Caco-2 (cell line): ENCODE results near the gene DIAPH3. TPM values are rescaled to one million over a fixed set of nuclear protein-coding genes. Genes with fewer than 3 reads are reported as not detected.

Source experiments
- BruUV-seq: library from RNA; stranded (reverse); fragments of 400-500 nt; replicated peaks from 2 replicates; lab custom pipeline; 2021; lab: Mats Ljungman, UMichigan
- CTCF ChIA-PET: fragments of 300-600 bp; sonication (Branson Sonifier 250); formaldehyde crosslinking; loops from one replicate; lab custom pipeline; 2022; ENCODE audit warnings: antibody characterized with exemption; lab: Charles Lee
- POLR2A ChIA-PET: fragments of 300-600 bp; sonication (Branson Sonifier 250); formaldehyde crosslinking; loops from one replicate; lab custom pipeline; 2022; ENCODE audit warnings: antibody characterized with exemption; lab: Charles Lee
- DNase-seq, 2 experiments: peaks; one replicate each; pipeline versions ENCODE4 v3.0.0 to v3.0.0-alpha.2; 2020 to 2022
- H3K27me3 ChIP-seq: replicated peaks from 2 replicates; pipeline ENCODE4 v1.6.0; 2011; ENCODE audit warnings: low read length; ENCODE audit not compliant: control insufficient read depth, insufficient read depth
- H3K36me3 ChIP-seq: 2 replicates; pipeline ENCODE4 v1.5.1; 2011; ENCODE audit warnings: low read length; ENCODE audit not compliant: control insufficient read depth, insufficient read depth
- H3K4me1 ChIP-seq: fragments of 250-450 bp; sonication (Bioruptor Pico); 2 replicates; pipeline ENCODE4 v1.5.1; 2020; ENCODE audit warnings: mild to moderate bottlenecking
- H3K4me3 ChIP-seq: 2 replicates; pipeline ENCODE4 v1.5.1; 2011; ENCODE audit warnings: low read depth, mild to moderate bottlenecking, control low read depth, low read length
- H3K9me3 ChIP-seq: fragments of 250-450 bp; sonication (Bioruptor Pico); 2 replicates; pipeline ENCODE4 v1.5.1; 2020; ENCODE audit warnings: mild to moderate bottlenecking, moderate library complexity
- H3K27ac Mint-ChIP-seq: one replicate; pipeline ENCODE4 v1.8.0; 2022; ENCODE audit warnings: mixed read lengths; ENCODE audit not compliant: unreplicated experiment
- H3K27me3 Mint-ChIP-seq: one replicate; pipeline ENCODE4 v1.8.0; 2022; ENCODE audit warnings: mixed read lengths; ENCODE audit not compliant: insufficient read depth, unreplicated experiment
- H3K36me3 Mint-ChIP-seq: one replicate; pipeline ENCODE4 v1.8.0; 2022; ENCODE audit warnings: mild to moderate bottlenecking, mixed read lengths; ENCODE audit not compliant: insufficient read depth, unreplicated experiment
- H3K4me1 Mint-ChIP-seq: one replicate; pipeline ENCODE4 v1.8.0; 2022; ENCODE audit warnings: low read depth, mixed read lengths; ENCODE audit not compliant: unreplicated experiment
- H3K4me3 Mint-ChIP-seq: one replicate; pipeline ENCODE4 v1.8.0; 2022; ENCODE audit warnings: mild to moderate bottlenecking, moderate library complexity, mixed read lengths; ENCODE audit not compliant: unreplicated experiment
- H3K9me3 Mint-ChIP-seq: one replicate; pipeline ENCODE4 v1.8.0; 2022; ENCODE audit warnings: mixed read lengths; ENCODE audit not compliant: unreplicated experiment
- CTCF ChIP-seq, 2 experiments: fragments of 200-600 bp in 1 of 2; IDR thresholded peaks; 1 replicate in 1 of 2; 2 replicates in 1 of 2; pipeline versions ENCODE4 v1.5.1 to v1.8.0; 2011 to 2022; ENCODE audit warnings: antibody characterized with exemption in 1 of 2, control low read depth in 1 of 2, inconsistent platforms in 1 of 2, low read depth in 1 of 2, low read length in 1 of 2, mild to moderate bottlenecking in 1 of 2, moderate library complexity in 1 of 2; ENCODE audit not compliant: insufficient read depth in 1 of 2, severe bottlenecking in 1 of 2, unreplicated experiment in 1 of 2
- intact Hi-C: fragments of 100-400 bp; cut with micrococcal nuclease; formaldehyde crosslinking; loops from one replicate; pipeline ENCODE4 v1.10.0; 2022; ENCODE audit not compliant: unreplicated experiment
- total RNA-seq: library from RNA; stranded (reverse); gene quantifications from 2 replicates; pipeline ENCODE4 v1.2.3, GENCODE V29; 2022

Gene DIAPH3
- total RNA-seq, 1 experiment from 2014 or later, result 60.6 TPM

- Mint-ChIP-seq H3K4me1 (peaks cover 12% of the 10 kb centered on the region), H3K27ac (no peak overlapping the region), H3K27me3 (no peaks in the 10 kb centered on the region), H3K9me3 (peaks cover 29% of the 10 kb centered on the region), H3K4me3 (no peak overlapping the region), H3K36me3 (peaks cover 71% of the 10 kb centered on the region)
- CTCF ChIA-PET, result no interaction called here
- Histone ChIP-seq H3K36me3 (no peaks in the 10 kb centered on the region), H3K4me1 (no peaks in the 10 kb centered on the region), H3K9me3 (peaks cover 8% of the 10 kb centered on the region; the same call in 1 of the 2 replicates), H3K27me3 (no peaks in the 10 kb centered on the region), H3K4me3 (no peak overlapping the region)
- no TSS peak for BruUV-seq
- POLR2A ChIA-PET, result no interaction called here
- TF ChIP-seq CTCF (IDR thresholded peaks at IDR 0.05; ENCODE audit: insufficient read depth in 1 of 2, low read depth in 1 of 2, low read length in 1 of 2, severe bottlenecking in 1 of 2, unreplicated experiment in 1 of 2), result no peak
- DNase-seq, result no peak
- intact Hi-C loops, result no loop called here
Observed at GRCh38 chr13:60111691-60112090, 52.0 kb downstream of the DIAPH3 start.

- Histone ChIP-seq H3K4me3 (no peak overlapping the region), H3K9me3 (0 out of 2 replicates have a peak, but pooled peaks cover 1% of the 10 kb centered on the region), H3K4me1 (no peaks in the 10 kb centered on the region), H3K27me3 (no peaks in the 10 kb centered on the region), H3K36me3 (no peaks in the 10 kb centered on the region)
- H3K36me3 Mint-ChIP-seq, result peaks cover 66% of the 10 kb centered on the region
- no peaks in the 10 kb centered on the region for H3K27me3 Mint-ChIP-seq
- no peak for DNase-seq
- no peak for TF ChIP-seq CTCF (IDR thresholded peaks at IDR 0.05; ENCODE audit: insufficient read depth in 1 of 2, low read depth in 1 of 2, low read length in 1 of 2, severe bottlenecking in 1 of 2, unreplicated experiment in 1 of 2)
- H3K4me3 Mint-ChIP-seq, result no peak overlapping the region
- H3K4me1 Mint-ChIP-seq, result peaks cover 11% of the 10 kb centered on the region
- intact Hi-C loops, result no loop called here
- ChIA-PET POLR2A (no interaction called here), CTCF (interaction anchor here (1.0 kb wide), 1 partner anchor 54 kb away, joined by 3 read pairs; no protein-coding TSS in a partner anchor)
- no peak overlapping the region for H3K27ac Mint-ChIP-seq
- peaks cover 9% of the 10 kb centered on the region for H3K9me3 Mint-ChIP-seq
- BruUV-seq, result no TSS peak
Observed at GRCh38 chr13:60109285-60109684, 54.4 kb downstream of the DIAPH3 start.

GRCh38 chr13:60108589-60108988, 55.1 kb downstream of the DIAPH3 start:
- no peaks in the 10 kb centered on the region for H3K27me3 Mint-ChIP-seq
- H3K9me3 ChIP-seq, result no peaks in the 10 kb centered on the region
- DNase-seq, result no peak
- H3K27ac Mint-ChIP-seq, result no peak overlapping the region
- no peaks in the 10 kb centered on the region for H3K36me3 ChIP-seq
- no peak overlapping the region for H3K4me3 Mint-ChIP-seq
- peaks cover 2% of the 10 kb centered on the region for H3K9me3 Mint-ChIP-seq
- no peak overlapping the region for H3K4me3 ChIP-seq
- no peak for TF ChIP-seq CTCF (IDR thresholded peaks at IDR 0.05; ENCODE audit: insufficient read depth in 1 of 2, low read depth in 1 of 2, low read length in 1 of 2, severe bottlenecking in 1 of 2, unreplicated experiment in 1 of 2)
- ChIA-PET POLR2A (no interaction called here), CTCF (no interaction called here)
- H3K4me1 ChIP-seq, result no peaks in the 10 kb centered on the region
- no TSS peak for BruUV-seq
- peaks cover 59% of the 10 kb centered on the region for H3K36me3 Mint-ChIP-seq
- intact Hi-C loops, result no loop called here
- H3K27me3 ChIP-seq, result no peaks in the 10 kb centered on the region
- peaks cover 4% of the 10 kb centered on the region for H3K4me1 Mint-ChIP-seq
